GM19455 (cell line): ENCODE measurements around the gene RALGAPA1.
"Not testable (repeated sequence)": the region's sequence is repeated elsewhere in the genome, so short reads cannot be mapped to it uniquely, and the experiment has no call there.

ENCODE experiments used
- ATAC-seq: cut with Tn5 transposase; IDR thresholded peaks from one replicate; pipeline ENCODE4 v1.9.1; 2021; ENCODE audit not compliant: unreplicated experiment

RALGAPA1 gene

DNA sequence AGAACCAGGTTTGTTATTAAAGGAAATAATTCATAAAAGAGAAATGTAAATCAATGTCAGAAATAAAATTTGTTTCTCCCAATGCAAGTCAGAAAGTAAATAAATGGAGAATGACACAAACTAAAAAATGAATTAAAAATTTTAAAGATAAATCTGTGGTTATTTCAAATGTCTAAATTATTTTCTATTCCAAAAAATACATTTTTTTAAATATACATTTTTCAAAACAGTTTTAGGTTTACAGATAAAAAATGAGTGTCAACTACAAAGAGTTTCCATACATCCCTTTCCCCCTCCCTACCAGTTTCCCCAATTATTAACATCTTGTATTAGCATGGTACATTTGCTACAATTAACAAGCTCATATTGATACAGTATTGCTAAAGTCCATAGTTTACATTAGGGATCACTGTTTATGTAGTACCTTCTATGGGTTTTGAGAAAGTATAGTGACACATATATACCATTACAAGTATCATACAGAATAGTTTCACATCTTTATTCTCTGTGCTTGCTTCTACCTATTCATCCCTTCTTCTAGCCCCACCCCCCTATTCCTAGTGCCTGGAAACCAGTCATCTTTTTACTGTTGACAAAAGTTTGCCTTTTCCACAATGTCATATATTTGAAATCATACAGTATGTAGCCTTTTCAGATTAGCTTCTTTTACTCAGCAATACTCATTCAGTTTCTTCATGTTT is 104.2 kb downstream of the RALGAPA1 start:
- no peak for ATAC-seq

DNA sequence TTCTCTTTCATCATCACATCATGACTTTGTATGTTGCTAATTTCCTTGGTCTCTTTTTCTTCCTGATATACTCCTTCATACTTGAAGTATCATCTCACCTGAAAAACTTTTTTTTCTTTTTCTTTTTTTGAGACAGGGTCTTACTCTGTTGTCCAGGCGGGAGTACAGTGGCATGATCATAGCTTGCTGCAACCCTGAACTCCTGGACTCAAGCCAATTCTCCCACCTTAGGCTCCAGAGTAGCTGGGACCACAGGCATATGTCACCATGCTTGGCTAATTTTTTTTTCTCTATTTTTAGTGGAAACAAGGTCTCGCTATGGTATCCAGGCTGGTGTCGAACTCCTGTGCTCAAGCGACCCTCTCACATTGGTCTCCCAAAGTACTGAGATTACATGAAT is 107.6 kb downstream of the RALGAPA1 start:
- no peak for ATAC-seq

DNA sequence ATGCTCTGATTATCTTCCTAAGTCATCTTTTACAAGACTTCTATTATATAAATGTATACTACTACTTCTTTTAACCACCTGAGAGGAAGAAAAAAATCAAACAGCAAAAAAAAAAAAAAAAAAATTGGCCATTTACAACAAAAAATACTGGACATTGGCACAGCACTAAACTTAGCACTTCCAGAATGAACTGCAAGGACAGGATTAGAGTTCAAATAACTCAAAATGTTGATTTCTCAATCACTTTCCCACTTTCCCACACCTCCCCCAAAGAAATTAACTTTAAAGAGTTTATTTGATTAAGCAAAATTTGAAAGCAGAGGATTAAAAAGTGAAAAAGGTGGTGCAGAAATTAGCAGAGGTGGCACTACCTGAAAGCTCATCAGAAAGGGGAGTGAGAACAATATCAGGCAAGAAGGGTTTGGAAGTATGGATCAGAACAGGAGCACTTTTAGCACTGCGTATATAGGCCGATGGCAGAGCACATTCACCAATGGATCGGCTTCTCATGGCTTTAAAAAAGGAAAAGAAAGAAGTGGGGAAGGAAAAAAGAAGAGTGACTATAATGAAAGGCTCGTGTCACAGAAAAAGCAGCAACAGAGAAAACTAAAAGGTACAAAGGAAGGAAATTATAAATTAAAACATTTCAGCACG is 109.2 kb downstream of the RALGAPA1 start:
- ATAC-seq = no peak

DNA sequence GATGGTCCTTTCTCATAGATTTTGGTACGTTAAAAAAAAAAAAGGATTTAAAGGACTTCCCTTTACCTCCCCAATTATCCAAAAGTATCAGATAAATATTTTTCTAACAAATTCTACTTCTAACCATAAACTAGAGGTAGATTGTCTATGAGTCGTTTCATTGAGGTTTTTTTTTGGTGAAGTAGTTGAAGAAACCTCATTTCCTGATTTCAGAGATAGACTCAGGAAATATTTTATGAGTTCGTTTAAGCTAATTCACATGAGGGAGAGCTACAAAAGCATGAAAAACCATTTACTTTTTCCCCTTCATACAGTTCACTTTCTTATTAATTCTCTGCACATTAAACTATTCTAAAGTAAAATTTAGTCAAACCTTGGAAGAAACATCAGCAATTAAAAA is 112.5 kb downstream of the RALGAPA1 start:
- ATAC-seq = no peak

DNA sequence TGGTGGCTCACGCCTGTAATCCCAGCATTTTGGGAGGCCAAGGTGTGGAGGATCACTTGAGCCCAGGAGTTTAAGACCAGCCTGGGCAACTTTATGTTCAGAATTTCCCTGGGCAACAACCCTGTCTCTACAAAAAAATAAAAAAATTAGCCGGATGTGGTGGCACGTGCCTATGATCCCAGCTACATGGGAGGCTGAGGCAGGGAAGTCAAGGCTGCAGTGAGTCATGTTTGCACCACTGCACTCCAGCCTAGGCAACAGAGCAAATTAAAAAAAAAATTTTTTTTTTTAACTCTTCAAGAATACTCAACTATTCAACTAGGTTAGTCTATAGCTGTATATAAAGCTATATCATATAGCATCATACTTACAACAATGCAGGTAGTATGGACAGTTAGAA is 113.0 kb downstream of the RALGAPA1 start:
- no peak for ATAC-seq

DNA sequence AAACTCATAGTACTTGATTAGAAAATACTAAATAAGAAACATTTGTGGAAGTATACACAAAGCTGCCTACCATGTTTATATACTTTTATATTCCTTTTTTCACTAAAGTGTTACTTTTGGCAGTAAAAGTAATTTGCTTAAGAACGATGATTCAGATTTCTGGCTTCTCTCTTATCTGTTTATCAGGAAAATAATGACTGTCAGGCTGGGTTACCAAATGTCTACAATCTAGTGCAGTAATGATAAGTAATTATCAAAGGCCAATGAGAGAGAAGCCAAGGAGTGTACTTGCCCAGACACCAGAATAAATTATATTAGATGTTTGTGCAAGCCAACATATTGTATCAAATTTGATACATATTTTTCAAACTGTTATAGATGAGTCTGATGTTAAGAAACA is 113.4 kb downstream of the RALGAPA1 start:
- no peak for ATAC-seq

DNA sequence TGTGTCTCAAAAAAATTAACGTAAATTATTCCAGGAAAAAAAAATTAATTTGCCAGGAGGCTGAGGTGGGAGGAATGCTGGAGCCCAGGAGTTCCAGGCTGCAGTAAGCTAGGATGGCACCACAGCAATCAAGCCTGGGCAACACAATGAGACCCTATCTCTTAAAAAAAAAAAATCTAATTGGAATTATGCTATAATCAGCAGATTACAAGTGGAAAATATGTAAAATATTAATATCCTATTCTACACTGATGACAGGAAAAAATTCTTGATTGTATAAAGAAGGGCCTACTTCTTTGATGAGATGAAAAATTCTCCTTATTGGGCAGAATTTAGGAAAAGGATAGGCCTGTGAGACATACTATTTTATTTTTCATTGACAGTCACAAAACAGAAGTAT is 114.0 kb downstream of the RALGAPA1 start:
- ATAC-seq = no peak

DNA sequence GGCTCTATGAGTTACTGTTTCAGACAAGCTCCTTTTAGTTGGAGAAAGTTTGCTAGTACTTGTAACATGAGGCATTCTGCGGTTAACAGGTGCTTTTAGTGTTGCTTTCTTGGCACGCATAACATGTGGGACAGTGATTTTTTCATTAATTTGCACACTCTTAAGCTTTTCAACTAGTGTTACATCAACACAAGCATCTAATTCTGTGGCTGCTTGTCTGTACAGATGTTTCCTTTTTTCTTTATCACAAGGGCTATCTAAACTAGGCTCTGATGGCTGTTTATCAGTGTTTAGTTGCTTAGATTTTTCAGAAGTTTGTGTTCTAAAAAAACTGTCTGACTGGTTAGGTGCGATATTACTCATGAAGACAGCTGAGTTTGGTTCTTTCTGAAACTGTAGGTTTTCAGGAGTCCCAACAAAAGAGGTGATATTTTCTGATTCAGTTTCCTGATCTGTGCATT is 120.1 kb downstream of the RALGAPA1 start:
- no peak for ATAC-seq

DNA sequence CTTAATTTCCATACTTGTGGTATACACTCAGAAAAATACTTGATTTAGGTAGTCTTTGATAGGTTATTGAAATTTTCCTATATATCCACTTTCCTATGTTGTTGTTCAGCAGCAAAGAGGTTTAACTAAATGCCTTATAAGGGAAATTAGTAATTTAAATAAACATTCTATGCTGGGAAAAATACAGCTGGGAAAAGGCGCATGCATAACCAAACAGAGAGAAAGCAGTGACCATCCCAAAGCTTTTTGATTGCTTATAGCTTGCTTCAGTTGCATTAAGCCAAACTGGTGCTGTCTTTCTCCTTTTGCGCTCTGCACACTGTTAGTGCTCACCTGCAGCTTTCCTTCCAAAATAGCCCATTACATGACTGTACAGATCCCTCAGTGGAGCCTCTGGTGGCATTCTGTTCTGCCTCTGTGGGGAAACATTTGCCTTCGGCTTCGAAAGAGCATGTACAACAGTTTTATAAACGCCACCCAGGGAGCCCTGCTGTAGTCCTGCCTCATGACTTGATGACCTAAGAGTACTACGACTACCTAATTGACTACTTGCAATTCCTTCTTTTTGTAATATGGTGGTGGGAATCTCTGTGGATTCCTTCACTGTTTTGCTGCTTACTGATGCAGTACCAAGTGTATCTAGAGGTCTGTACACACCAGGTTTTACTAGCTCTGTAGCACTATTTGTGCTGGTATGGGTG is 120.8 kb downstream of the RALGAPA1 start:
- ATAC-seq = no peak

DNA sequence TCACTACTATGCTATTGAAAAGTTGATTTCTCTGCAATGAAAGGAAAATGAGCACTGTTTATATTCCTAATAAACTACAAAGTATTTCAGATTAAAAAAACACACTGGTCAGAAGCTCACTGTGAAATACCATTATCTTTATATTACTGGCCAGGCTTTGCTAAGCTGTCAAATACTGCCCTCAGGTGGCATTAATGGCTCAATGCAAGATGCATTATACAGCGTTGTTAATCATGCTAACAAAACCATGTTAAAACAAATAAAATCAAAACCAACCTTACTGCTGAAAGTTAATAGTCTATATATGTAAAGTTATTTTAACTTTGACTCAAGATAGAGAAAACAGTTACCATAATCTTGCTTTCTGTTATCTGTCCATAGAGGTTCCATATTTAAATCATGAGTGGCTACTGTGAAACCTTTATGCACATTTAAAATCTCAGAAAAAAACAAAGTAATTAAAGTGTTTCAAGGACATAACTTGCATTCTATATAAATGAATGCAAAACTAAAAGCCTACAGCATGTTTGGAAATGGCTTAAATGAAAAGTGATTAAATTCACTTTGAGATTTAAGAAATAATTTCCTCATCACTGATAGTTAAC is 121.7 kb downstream of the RALGAPA1 start:
- ATAC-seq = no peak

DNA sequence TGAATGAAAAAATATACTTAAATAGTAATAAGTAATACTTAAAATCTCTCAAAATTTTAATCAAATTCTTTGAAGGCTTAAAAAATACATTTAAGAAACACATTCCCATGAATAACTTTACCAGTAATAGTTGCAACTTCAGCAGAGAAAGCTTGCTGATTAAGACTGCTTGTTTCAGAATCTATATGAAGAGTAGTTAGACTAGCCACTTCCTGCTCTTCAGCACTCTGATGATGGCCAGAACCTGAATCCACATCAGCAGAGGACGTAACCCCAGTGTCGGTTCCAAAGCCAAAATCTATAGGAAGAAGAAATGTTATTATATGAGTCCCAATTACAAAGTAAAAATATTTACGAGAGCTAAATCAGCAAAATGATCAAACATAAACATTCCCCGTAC is 125.4 kb downstream of the RALGAPA1 start:
- not testable (repeated sequence) for ATAC-seq

DNA sequence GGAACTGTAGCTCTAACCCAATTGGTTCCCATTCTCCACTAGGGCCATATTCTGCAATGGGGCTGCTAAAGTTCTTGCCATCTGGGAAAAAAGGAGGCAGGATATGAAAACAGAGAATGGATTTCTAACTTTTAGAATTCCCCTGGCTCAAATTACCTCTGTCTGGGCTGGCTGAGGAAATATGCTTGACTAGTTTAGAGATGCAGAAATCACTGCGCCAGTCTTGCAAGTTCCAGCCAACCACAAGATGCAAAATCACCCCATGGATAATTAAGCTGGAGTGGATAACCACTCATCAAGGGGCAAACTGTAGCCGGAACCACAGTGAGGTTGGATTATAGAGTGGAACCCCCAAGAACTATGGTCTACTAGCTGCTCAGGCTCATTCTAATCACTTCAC is 126.3 kb downstream of the RALGAPA1 start:
- no peak for ATAC-seq

DNA sequence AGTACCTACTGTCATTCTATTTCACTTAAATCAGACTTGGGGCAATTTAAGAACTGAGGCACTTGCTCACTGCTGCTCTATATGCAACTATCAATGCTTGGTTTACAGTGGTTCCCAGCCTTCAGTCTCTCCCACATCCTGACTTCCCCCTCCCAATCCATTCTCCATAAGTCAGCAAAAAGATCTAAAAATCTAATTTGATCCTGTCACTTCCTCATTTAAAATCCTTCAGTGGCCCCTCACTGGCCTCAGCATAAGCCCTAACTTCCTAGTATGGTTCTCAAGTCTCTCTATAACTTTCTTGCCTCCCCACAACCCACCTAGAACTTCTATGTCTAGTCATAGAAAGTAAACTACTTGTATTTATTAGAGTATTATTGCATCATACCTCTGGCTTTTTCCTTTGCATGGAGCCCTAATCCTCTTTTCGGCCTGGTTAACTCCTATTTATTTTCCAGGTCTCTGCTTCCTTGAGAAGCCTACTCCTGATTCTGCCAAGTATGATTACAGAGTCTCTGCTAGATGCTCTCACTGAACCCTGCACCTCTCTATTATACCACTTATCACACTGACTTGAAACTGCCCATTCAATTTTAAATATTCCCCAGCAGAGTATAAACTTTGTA is 130.6 kb downstream of the RALGAPA1 start:
- ATAC-seq = no peak

DNA sequence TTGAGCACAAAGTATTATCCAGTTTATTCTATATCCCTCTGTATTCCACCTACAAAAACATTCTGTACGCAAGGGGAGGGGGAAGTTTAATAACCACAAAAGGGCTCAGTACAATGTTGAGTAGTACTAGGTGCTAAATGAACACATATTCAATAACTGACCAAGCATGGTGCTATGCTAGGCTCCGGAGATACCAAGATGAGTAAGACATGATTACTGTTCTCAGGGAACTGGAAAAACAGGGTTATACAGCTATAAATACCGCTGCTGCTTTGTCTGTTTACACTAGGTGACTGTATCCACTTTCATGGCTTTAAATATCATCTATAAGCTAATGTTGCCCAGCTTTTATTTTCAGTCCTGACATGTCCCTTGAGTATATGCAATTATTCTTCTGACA is 139.3 kb downstream of the RALGAPA1 start:
- ATAC-seq = no peak

DNA sequence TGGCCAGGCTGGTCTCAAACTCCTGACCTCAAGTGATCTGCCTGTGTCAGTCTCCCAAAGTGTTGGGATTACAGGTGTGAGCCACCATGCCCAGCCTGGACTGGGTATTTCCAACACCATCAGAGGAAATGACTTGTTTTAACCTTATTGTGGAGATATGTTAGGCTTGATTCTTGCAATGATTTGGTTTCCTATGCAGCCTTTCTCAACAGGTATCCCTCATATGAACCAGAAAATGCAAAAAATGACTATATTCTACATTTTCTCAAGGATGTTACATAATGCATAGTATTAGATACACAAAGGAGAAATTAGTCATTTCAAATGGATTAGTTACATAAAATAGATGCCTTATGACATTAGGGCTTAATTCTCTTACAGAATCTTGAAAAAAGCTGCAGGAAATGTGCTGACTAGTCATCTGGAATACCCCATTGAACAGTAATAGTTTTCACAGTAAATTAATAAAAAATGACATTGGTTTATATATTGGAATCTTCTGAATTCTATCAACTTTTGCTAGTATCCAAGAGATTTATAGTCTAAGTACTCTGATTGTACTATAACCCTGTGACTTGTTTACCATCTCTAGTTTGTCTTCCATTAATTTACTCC is 142.6 kb downstream of the RALGAPA1 start:
- ATAC-seq = no peak

DNA sequence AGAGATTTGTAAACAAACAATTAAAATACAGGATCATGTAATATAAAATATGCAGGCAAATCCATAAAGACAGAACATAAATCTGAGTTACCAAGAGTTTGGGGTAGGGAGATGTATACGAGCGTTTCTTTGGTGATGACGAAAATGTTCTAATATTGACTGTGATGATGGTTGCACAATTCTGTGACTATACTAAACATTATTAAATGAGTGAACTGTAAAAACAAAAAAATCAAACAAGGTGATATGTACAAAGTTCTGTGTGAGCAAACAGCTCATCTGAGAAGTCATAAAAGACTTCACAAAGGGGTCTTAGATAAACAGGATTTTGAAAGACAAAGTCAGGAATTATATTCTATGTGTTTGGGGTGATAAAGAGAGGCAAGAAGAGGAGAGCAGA is 147.2 kb downstream of the RALGAPA1 start:
- no peak for ATAC-seq

DNA sequence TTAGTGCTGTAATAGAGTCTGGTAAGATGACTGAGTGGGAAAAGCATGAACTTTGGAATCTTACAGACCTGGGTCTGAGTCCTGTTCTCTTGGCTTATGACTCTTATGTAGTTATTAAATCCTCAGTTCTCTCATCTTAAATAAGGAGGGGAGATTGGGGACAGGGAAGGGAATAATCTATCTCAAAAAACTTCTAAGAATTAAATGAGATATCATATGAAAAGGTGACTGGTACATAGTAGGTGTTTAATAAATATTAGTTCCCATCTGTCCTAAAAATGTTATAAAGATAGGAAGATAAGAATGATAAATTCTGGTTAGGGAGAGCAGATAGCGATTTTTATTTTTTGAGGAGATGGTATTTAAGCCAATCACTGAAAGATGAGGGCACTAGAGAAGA is 156.1 kb downstream of the RALGAPA1 start:
- ATAC-seq = no peak

DNA sequence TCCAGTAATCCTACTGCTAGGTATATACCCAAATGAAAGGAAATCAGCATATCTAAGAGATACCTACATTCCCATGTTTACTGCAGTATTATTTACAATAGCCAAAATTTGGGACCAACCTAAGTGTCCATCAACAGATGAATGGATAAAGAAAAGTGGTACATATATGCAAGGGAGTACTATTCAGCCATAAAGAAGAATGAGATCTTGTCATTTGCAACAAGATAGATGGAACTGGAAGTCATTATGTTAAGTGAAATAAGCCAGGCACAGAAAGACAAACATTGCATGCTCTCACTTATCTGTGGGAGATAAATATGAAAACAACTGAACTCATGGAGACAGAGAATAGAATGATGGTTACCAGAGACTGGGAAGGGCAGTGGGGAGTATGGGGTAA is 165.6 kb downstream of the RALGAPA1 start:
- no peak for ATAC-seq

DNA sequence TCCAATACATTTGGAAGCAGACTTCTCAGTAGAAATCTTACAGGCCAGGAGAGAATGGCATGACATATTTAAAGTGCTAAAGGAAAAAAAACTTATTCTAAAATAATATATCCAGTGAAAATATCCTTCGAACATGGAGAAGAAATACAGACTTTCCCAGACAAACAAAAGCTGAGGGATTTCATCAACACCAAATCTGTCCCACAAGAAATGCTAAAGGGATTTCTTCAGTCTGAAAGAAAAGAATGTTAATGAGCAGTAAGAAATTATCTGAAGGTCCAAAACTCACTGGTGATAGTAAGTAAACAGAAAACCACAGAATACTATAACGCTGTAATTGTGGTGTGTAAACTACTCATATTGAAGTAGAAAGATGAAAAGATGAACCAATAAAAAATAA is 171.2 kb downstream of the RALGAPA1 start:
- no peak for ATAC-seq

DNA sequence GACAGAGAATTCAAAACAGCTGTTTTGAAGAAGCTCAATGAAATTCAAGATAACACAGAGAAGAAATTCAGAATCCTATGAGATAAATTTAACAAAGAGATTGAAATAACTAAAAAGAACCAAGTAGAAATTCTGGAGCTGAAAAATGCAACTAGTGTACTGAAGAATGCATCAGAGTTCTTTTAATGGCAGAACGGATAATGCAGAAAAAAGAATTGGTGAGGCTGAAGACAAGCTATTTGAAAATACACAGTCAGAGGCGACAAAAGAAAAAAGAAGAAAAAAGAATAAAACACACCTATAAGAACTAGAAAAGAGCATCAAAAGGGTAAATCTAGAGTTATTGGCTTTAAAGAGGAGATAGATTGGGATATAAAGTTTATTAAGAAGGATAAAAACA is 171.8 kb downstream of the RALGAPA1 start:
- no peak for ATAC-seq

DNA sequence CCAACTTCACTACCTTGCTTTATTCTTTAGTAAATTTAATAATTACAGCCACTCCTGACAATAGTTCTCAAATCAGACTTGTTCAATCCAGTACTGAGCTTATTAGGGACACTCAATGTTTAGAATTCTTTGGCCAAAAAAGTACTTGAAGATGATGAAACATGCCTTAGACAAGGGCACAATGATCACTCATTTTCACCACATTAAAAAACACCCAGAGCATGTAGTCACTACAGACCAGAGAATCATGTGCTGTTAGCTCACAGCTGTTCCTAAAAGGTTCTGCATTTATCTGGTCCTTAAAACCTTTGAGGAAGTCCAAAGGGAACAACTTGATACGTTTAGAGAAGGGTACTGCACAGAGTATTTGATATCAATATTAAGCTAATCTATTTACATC is 176.4 kb downstream of the RALGAPA1 start:
- no peak for ATAC-seq
